Stomach (tissue), 4 donors: ENCODE measurements around the gene CRADD.

Experiments
- CTCF ChIP-seq, 7 experiments: fragments of 450-650 bp in 4 of 7; fragments of 200-600 bp in 3 of 7; sonication (generic) in 3 of 7; IDR thresholded peaks; one replicate each; pipeline ENCODE4 v1.5.1; 2016 to 2019; ENCODE audit warnings: antibody characterized with exemption in 7 of 7, control low read depth in 2 of 7, mild to moderate bottlenecking in 1 of 7
- POLR2A ChIP-seq, 4 donors: fragments of 450-650 bp; IDR thresholded peaks; one replicate each; pipeline ENCODE4 v1.6.1; 2016; ENCODE audit warnings: antibody characterized with exemption in 4 of 4, control low read depth in 2 of 4, mild to moderate bottlenecking in 1 of 4, moderate library complexity in 1 of 4
- POLR2AphosphoS5 ChIP-seq, 3 donors: sonication (generic); formaldehyde crosslinking; IDR thresholded peaks; one replicate each; pipeline ENCODE4 v1.6.1; 2016; ENCODE audit warnings: antibody characterized with exemption in 3 of 3

GRCh38 chr12:93839064-93839463 is 161.9 kb downstream of the CRADD start:
- TF ChIP-seq CTCF (IDR thresholded peaks at IDR 0.05) (no peak), POLR2A (IDR thresholded peaks at IDR 0.05) (no peak), POLR2AphosphoS5 (IDR thresholded peaks at IDR 0.05) (no peak)
